B cell (primary cell): ENCODE results near the gene RPL28.

Experiments
- CTCF ChIP-seq: fragments of 200-600 bp; IDR thresholded peaks from one replicate; pipeline ENCODE4 v1.8.0; 2022; ENCODE audit warnings: antibody characterized with exemption, mild to moderate bottlenecking
- EZH2 ChIP-seq: IDR thresholded peaks from 2 replicates; pipeline ENCODE4 v1.6.1; 2012; ENCODE audit warnings: borderline replicate concordance, low read depth, mild to moderate bottlenecking, moderate library complexity, low read length; ENCODE audit not compliant: insufficient read depth, poor library complexity, severe bottlenecking

DNA sequence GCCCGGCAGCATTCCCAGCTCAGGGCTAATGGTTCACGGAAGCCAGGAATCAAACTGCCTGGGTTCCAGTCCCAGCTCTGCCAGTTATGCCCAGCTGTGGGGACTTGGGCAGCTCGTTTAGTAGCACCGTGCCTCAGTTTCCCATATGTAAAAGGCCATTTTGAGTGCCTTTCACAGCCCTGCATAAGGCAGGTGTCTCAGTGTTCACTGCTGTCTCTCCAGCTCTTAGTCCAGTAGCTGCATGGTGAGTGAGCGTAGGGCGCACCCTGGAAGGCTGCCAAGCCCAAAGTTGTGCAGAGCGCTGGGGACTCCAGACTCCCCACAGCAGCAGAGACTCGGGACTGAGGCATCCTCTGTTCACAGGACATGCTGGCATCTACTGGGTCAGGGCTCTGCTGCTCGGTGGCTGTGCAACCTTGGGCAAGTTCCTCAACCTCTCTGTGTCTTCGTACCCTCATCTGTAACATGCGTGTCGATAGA, 5.5 kb downstream of the RPL28 start:
- no peak for TF ChIP-seq EZH2
- TF ChIP-seq CTCF = no peak
